Endothelial cell (in vitro differentiated cells): ENCODE results near the gene KLHL8. TPM values are rescaled to one million over a fixed set of nuclear protein-coding genes. Genes with fewer than 3 reads are reported as not detected.

ENCODE experiments used
- DNase-seq: peaks from one replicate; pipeline ENCODE4 v3.0.0; 2021; ENCODE audit warnings: low spot score
- H3K27ac Mint-ChIP-seq: one replicate; pipeline ENCODE4 v1.8.0; 2021; ENCODE audit warnings: mixed read lengths, inconsistent platforms; ENCODE audit not compliant: unreplicated experiment
- H3K27me3 Mint-ChIP-seq: one replicate; pipeline ENCODE4 v1.8.0; 2021; ENCODE audit warnings: mild to moderate bottlenecking, moderate library complexity, mixed read lengths, inconsistent platforms; ENCODE audit not compliant: unreplicated experiment
- H3K36me3 Mint-ChIP-seq: one replicate; pipeline ENCODE4 v1.8.0; 2021; ENCODE audit warnings: mild to moderate bottlenecking, low read depth, mixed read lengths, inconsistent platforms; ENCODE audit not compliant: unreplicated experiment
- H3K4me1 Mint-ChIP-seq: one replicate; pipeline ENCODE4 v1.8.0; 2021; ENCODE audit warnings: mild to moderate bottlenecking, mixed read lengths, inconsistent platforms; ENCODE audit not compliant: unreplicated experiment
- H3K4me3 Mint-ChIP-seq: one replicate; pipeline ENCODE4 v1.8.0; 2021; ENCODE audit warnings: mild to moderate bottlenecking, mixed read lengths, inconsistent platforms; ENCODE audit not compliant: unreplicated experiment
- H3K9me3 Mint-ChIP-seq: one replicate; pipeline ENCODE4 v1.8.0; 2021; ENCODE audit warnings: mixed read lengths, inconsistent platforms; ENCODE audit not compliant: unreplicated experiment
- CTCF ChIP-seq: fragments of 200-600 bp; sonication (generic); IDR thresholded peaks from one replicate; pipeline ENCODE4 v1.5.0; 2021; ENCODE audit warnings: antibody characterized with exemption; ENCODE audit not compliant: unreplicated experiment
- long read RNA-seq: library from polyadenylated mRNA; unstranded; transcript quantifications from one replicate; pipeline ENCODE4 v2.0.0, GENCODE V29; 2020; ENCODE audit not compliant: unreplicated experiment
- total RNA-seq: library from RNA; stranded (reverse); fragmentation: NEBNext Ultra II Directional; extraction: Animal tissue kit (Norgen Biotek cat#: 25700); gene quantifications from one replicate; pipeline ENCODE4 v1.2.1, GENCODE V29; 2021; ENCODE audit not compliant: unreplicated experiment

The KLHL8 gene
- 7.2 TPM for total RNA-seq
- long read RNA-seq, full-length matches to known transcripts = 1 of 2 reads
- long read RNA-seq, partial matches to known transcripts = 0 of 2 reads
- long read RNA-seq, other reads (novel, unspliced or antisense) = 1 of 2 reads

- peaks cover 5% of the 10 kb centered on the region for H3K36me3 Mint-ChIP-seq
- H3K27ac Mint-ChIP-seq = peak within 1 kb of the TSS; percentile 74
- H3K4me1 Mint-ChIP-seq = peaks cover 6% of the 10 kb centered on the region
- H3K27me3 Mint-ChIP-seq = peaks cover 7% of the 10 kb centered on the region
- peak within 1 kb of the TSS; percentile 98 for H3K4me3 Mint-ChIP-seq
- no peak for TF ChIP-seq CTCF
- peak; percentile 94 for DNase-seq
- H3K9me3 Mint-ChIP-seq = no peaks in the 10 kb centered on the region
Observed at GRCh38 chr4:87220094-87220822, at the start of gene KLHL8. Gene KLHL8 (minus strand): TSS chr4:87220618. CDS start chr4:87195539, 25,079 bp downstream.

GRCh38 chr4:87270144-87270543 lies 49.7 kb upstream of the KLHL8 start:
- no peak overlapping the region for H3K27ac Mint-ChIP-seq
- H3K4me3 Mint-ChIP-seq = no peak overlapping the region
- TF ChIP-seq CTCF = no peak
- no peaks in the 10 kb centered on the region for H3K9me3 Mint-ChIP-seq
- peaks cover 8% of the 10 kb centered on the region for H3K27me3 Mint-ChIP-seq
- H3K36me3 Mint-ChIP-seq = no peaks in the 10 kb centered on the region
- DNase-seq = peak; percentile 5
- H3K4me1 Mint-ChIP-seq = no peaks in the 10 kb centered on the region

- DNase-seq = no peak
- H3K4me1 Mint-ChIP-seq = no peaks in the 10 kb centered on the region
- no peak overlapping the region for H3K4me3 Mint-ChIP-seq
- no peak overlapping the region for H3K27ac Mint-ChIP-seq
- H3K9me3 Mint-ChIP-seq = no peaks in the 10 kb centered on the region
- H3K36me3 Mint-ChIP-seq = no peaks in the 10 kb centered on the region
- no peak for TF ChIP-seq CTCF
- peaks cover 8% of the 10 kb centered on the region for H3K27me3 Mint-ChIP-seq
Observed at GRCh38 chr4:87268411-87268810, 48.0 kb upstream of the KLHL8 start.

- no peak for DNase-seq
- H3K36me3 Mint-ChIP-seq = no peaks in the 10 kb centered on the region
- H3K4me1 Mint-ChIP-seq = no peaks in the 10 kb centered on the region
- H3K27ac Mint-ChIP-seq = no peak overlapping the region
- no peaks in the 10 kb centered on the region for H3K9me3 Mint-ChIP-seq
- no peak for TF ChIP-seq CTCF
- peaks cover 8% of the 10 kb centered on the region for H3K27me3 Mint-ChIP-seq
- H3K4me3 Mint-ChIP-seq = no peak overlapping the region
Observed at GRCh38 chr4:87266986-87267385, 46.6 kb upstream of the KLHL8 start.

GRCh38 chr4:87262886-87263285 lies 42.5 kb upstream of the KLHL8 start:
- no peak for DNase-seq
- Mint-ChIP-seq H3K36me3 (no peaks in the 10 kb centered on the region), H3K9me3 (no peaks in the 10 kb centered on the region), H3K4me1 (no peaks in the 10 kb centered on the region), H3K27me3 (peaks cover 9% of the 10 kb centered on the region), H3K27ac (no peak overlapping the region), H3K4me3 (no peak overlapping the region)
- TF ChIP-seq CTCF = no peak
